Activated T-cell treated with anti-CD3 and anti-CD28 coated beads, Interleukin-2, amount 50 U/mL, for 24 hours (primary cell): ENCODE results near the gene RBM42.
A peak's percentile ranks its signal among the peaks of the same experiment; 100 is the strongest.
"Not testable (repeated sequence)": the region's sequence is repeated elsewhere in the genome, so short reads cannot be mapped to it uniquely, and the experiment has no call there.

Experiments
- DNase-seq: peaks from one replicate; pipeline ENCODE4 v3.0.0-alpha.2; 2020
- H3K27ac Mint-ChIP-seq: 2 replicates; pipeline ENCODE4 v1.8.0; 2020; ENCODE audit warnings: mild to moderate bottlenecking, mixed read lengths
- H3K27me3 Mint-ChIP-seq: 2 replicates; pipeline ENCODE4 v1.8.0; 2020; ENCODE audit warnings: mixed read lengths
- H3K36me3 Mint-ChIP-seq: 2 replicates; pipeline ENCODE4 v1.8.0; 2020; ENCODE audit warnings: low read depth, mixed read lengths
- H3K4me1 Mint-ChIP-seq: 2 replicates; pipeline ENCODE4 v1.8.0; 2020; ENCODE audit warnings: low read depth, mixed read lengths
- H3K4me3 Mint-ChIP-seq: 2 replicates; pipeline ENCODE4 v1.8.0; 2020; ENCODE audit warnings: mild to moderate bottlenecking, moderate library complexity, mixed read lengths
- H3K9me3 Mint-ChIP-seq: 2 replicates; pipeline ENCODE4 v1.8.0; 2020; ENCODE audit warnings: mixed read lengths

RBM42 gene

GRCh38 chr19:35639321-35639639 is 10.4 kb downstream of the RBM42 start:
- Mint-ChIP-seq H3K9me3 (no peaks in the 10 kb centered on the region), H3K4me1 (peaks cover 25% of the 10 kb centered on the region), H3K36me3 (peaks cover 46% of the 10 kb centered on the region), H3K4me3 (no peak overlapping the region), H3K27ac (no peak overlapping the region), H3K27me3 (no peaks in the 10 kb centered on the region)
- no peak for DNase-seq

GRCh38 chr19:35639863-35640262 is 11.0 kb downstream of the RBM42 start:
- no peak for DNase-seq
- Mint-ChIP-seq H3K36me3 (peaks cover 40% of the 10 kb centered on the region), H3K4me1 (peaks cover 31% of the 10 kb centered on the region), H3K27ac (no peak overlapping the region), H3K9me3 (no peaks in the 10 kb centered on the region), H3K4me3 (no peak overlapping the region), H3K27me3 (no peaks in the 10 kb centered on the region)

GRCh38 chr19:35641515-35642151 is 12.8 kb downstream of the RBM42 start, which contains the start of gene ETV2:
Gene ETV2, plus strand, starts transcription at chr19:35641745. Its CDS starts 716 bp downstream, at chr19:35642461.
- H3K27ac Mint-ChIP-seq: peak within 1 kb of the TSS; percentile 76
- H3K27me3 Mint-ChIP-seq: no peaks in the 10 kb centered on the region
- peaks cover 43% of the 10 kb centered on the region for H3K4me1 Mint-ChIP-seq
- no peaks in the 10 kb centered on the region for H3K9me3 Mint-ChIP-seq
- H3K36me3 Mint-ChIP-seq: peaks cover 23% of the 10 kb centered on the region
- DNase-seq: peak; percentile 56
- peak within 1 kb of the TSS; percentile 45 for H3K4me3 Mint-ChIP-seq

- no peaks in the 10 kb centered on the region for H3K27me3 Mint-ChIP-seq
- H3K9me3 Mint-ChIP-seq: no peaks in the 10 kb centered on the region
- no peak for DNase-seq
- H3K36me3 Mint-ChIP-seq: peaks cover 16% of the 10 kb centered on the region
- peak overlapping the region; percentile 45 for H3K4me3 Mint-ChIP-seq
- peak overlapping the region; percentile 26 for H3K27ac Mint-ChIP-seq
- peaks cover 44% of the 10 kb centered on the region for H3K4me1 Mint-ChIP-seq
These were observed 13.5 kb downstream of the RBM42 start for GRCh38 chr19:35642312-35642711.

GRCh38 chr19:35642798-35643254 is 14.0 kb downstream of the RBM42 start:
- no peak for DNase-seq
- Mint-ChIP-seq H3K9me3 (no peaks in the 10 kb centered on the region), H3K4me1 (peaks cover 46% of the 10 kb centered on the region), H3K36me3 (peaks cover 11% of the 10 kb centered on the region), H3K4me3 (peak overlapping the region; percentile 79), H3K27me3 (no peaks in the 10 kb centered on the region), H3K27ac (peak overlapping the region; percentile 57)

- Mint-ChIP-seq H3K27me3 (no peaks in the 10 kb centered on the region), H3K4me1 (peaks cover 47% of the 10 kb centered on the region), H3K9me3 (no peaks in the 10 kb centered on the region), H3K27ac (peak overlapping the region; percentile 93), H3K36me3 (peaks cover 8% of the 10 kb centered on the region), H3K4me3 (peak overlapping the region; percentile 79)
- DNase-seq: peak; percentile 92
These were observed 14.7 kb downstream of the RBM42 start for GRCh38 chr19:35643255-35644205.

GRCh38 chr19:35644206-35644986 is 15.6 kb downstream of the RBM42 start:
- peaks cover 51% of the 10 kb centered on the region for H3K4me1 Mint-ChIP-seq
- H3K4me3 Mint-ChIP-seq: peak overlapping the region; percentile 79
- peaks cover 12% of the 10 kb centered on the region for H3K36me3 Mint-ChIP-seq
- peak; percentile 95 for DNase-seq
- H3K27ac Mint-ChIP-seq: peak overlapping the region; percentile 93
- no peaks in the 10 kb centered on the region for H3K27me3 Mint-ChIP-seq
- H3K9me3 Mint-ChIP-seq: no peaks in the 10 kb centered on the region

GRCh38 chr19:35644987-35645679 is 16.3 kb downstream of the RBM42 start:
- H3K9me3 Mint-ChIP-seq: no peaks in the 10 kb centered on the region
- H3K27ac Mint-ChIP-seq: peak overlapping the region; percentile 93
- H3K27me3 Mint-ChIP-seq: no peaks in the 10 kb centered on the region
- DNase-seq: peak; percentile 88
- H3K36me3 Mint-ChIP-seq: peaks cover 19% of the 10 kb centered on the region
- H3K4me1 Mint-ChIP-seq: peaks cover 55% of the 10 kb centered on the region
- H3K4me3 Mint-ChIP-seq: peak overlapping the region; percentile 79

- H3K27me3 Mint-ChIP-seq: no peaks in the 10 kb centered on the region
- DNase-seq: no peak
- peaks cover 63% of the 10 kb centered on the region for H3K4me1 Mint-ChIP-seq
- H3K4me3 Mint-ChIP-seq: no peak overlapping the region
- no peaks in the 10 kb centered on the region for H3K9me3 Mint-ChIP-seq
- H3K36me3 Mint-ChIP-seq: peaks cover 26% of the 10 kb centered on the region
- peak overlapping the region; percentile 93 for H3K27ac Mint-ChIP-seq
These were observed 17.1 kb downstream of the RBM42 start for GRCh38 chr19:35645680-35646511.

GRCh38 chr19:35648017-35648961 is 19.5 kb downstream of the RBM42 start, which contains the start of gene COX6B1:
Gene COX6B1, plus strand, starts transcription at chr19:35648323. Its CDS starts 2,921 bp downstream, at chr19:35651244.
- Mint-ChIP-seq H3K27ac (peak within 1 kb of the TSS; percentile 96), H3K4me1 (peaks cover 53% of the 10 kb centered on the region), H3K27me3 (no peaks in the 10 kb centered on the region), H3K4me3 (peak within 1 kb of the TSS; percentile 100), H3K9me3 (no peaks in the 10 kb centered on the region), H3K36me3 (peaks cover 41% of the 10 kb centered on the region)
- DNase-seq: peak; percentile 87

- no peak for DNase-seq
- Mint-ChIP-seq H3K4me3 (peak overlapping the region; percentile 39), H3K27ac (peak overlapping the region; percentile 77), H3K27me3 (no peaks in the 10 kb centered on the region), H3K36me3 (peaks cover 62% of the 10 kb centered on the region), H3K9me3 (no peaks in the 10 kb centered on the region), H3K4me1 (peaks cover 41% of the 10 kb centered on the region)
These were observed 21.7 kb downstream of the RBM42 start for GRCh38 chr19:35650581-35650980.

GRCh38 chr19:35654828-35655227 is 26.0 kb downstream of the RBM42 start:
- H3K4me3 Mint-ChIP-seq, H3K9me3 Mint-ChIP-seq, H3K27me3 Mint-ChIP-seq, H3K27ac Mint-ChIP-seq, DNase-seq: not testable (repeated sequence)
- Mint-ChIP-seq H3K4me1 (peaks cover 29% of the 10 kb centered on the region), H3K36me3 (peaks cover 84% of the 10 kb centered on the region)
